Lower lobe of right lung (tissue), 2 donors: ENCODE data around the gene GPBAR1. TPM values are rescaled to one million over a fixed set of nuclear protein-coding genes. Genes with fewer than 3 reads are reported as not detected.
A peak's percentile ranks its signal among the peaks of the same experiment; 100 is the strongest.

Experiments used
- ATAC-seq, 2 donors: fragments of 200-7000 bp; cut with Tn5 transposase; one replicate each; pipeline ENCODE4 v1.9.1; 2020 to 2022; ENCODE audit warnings: mild to moderate bottlenecking in 2 of 2, moderate library complexity in 2 of 2
- DNase-seq: peaks from one replicate; pipeline ENCODE4 v3.0.0-alpha.2; 2020
- H3K27ac ChIP-seq: fragments of 200-600 bp; one replicate; pipeline ENCODE4 v1.8.0; 2022
- H3K27me3 ChIP-seq: fragments of 200-600 bp; one replicate; pipeline ENCODE4 v1.8.0; 2022; ENCODE audit warnings: low read depth
- H3K36me3 ChIP-seq: fragments of 200-600 bp; one replicate; pipeline ENCODE4 v1.8.0; 2022; ENCODE audit warnings: mild to moderate bottlenecking
- H3K4me1 ChIP-seq: fragments of 200-600 bp; one replicate; pipeline ENCODE4 v1.8.0; 2022
- H3K4me3 ChIP-seq: fragments of 200-600 bp; one replicate; pipeline ENCODE4 v1.8.0; 2022; ENCODE audit warnings: mild to moderate bottlenecking
- H3K9me3 ChIP-seq: fragments of 200-600 bp; one replicate; pipeline ENCODE4 v1.8.0; 2022
- intact Hi-C: fragments of 100-400 bp; cut with DNase I; formaldehyde crosslinking; loops from one replicate; pipeline ENCODE4 v1.11.0; 2022
- long read RNA-seq: library from polyadenylated mRNA; unstranded; transcript quantifications from one replicate; pipeline ENCODE4 v2.0.0, GENCODE V29; 2021
- total RNA-seq: library from RNA; stranded (reverse); fragmentation: NEBNext Ultra II Directional; extraction: Animal tissue kit (Norgen Biotek cat#: 25700); gene quantifications from one replicate; pipeline ENCODE4 v1.2.1, GENCODE V29; 2021
- TF ChIP-seq, protein P1 (sequence below): fragments of 200-600 bp; IDR thresholded peaks from one replicate; pipeline ENCODE4 v1.8.0; 2022; ENCODE audit warnings: antibody characterized with exemption, mild to moderate bottlenecking
- donor health status: DM: no; HTN: yes; CAD: no; lungs with severe emphysema.

GPBAR1 gene, protein sequence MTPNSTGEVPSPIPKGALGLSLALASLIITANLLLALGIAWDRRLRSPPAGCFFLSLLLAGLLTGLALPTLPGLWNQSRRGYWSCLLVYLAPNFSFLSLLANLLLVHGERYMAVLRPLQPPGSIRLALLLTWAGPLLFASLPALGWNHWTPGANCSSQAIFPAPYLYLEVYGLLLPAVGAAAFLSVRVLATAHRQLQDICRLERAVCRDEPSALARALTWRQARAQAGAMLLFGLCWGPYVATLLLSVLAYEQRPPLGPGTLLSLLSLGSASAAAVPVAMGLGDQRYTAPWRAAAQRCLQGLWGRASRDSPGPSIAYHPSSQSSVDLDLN
- total RNA-seq, result 4.6 TPM
- long read RNA-seq, partial matches to known transcripts, result 3 of 7 reads
- long read RNA-seq, other reads (novel, unspliced or antisense), result 1 of 7 reads

DNA sequence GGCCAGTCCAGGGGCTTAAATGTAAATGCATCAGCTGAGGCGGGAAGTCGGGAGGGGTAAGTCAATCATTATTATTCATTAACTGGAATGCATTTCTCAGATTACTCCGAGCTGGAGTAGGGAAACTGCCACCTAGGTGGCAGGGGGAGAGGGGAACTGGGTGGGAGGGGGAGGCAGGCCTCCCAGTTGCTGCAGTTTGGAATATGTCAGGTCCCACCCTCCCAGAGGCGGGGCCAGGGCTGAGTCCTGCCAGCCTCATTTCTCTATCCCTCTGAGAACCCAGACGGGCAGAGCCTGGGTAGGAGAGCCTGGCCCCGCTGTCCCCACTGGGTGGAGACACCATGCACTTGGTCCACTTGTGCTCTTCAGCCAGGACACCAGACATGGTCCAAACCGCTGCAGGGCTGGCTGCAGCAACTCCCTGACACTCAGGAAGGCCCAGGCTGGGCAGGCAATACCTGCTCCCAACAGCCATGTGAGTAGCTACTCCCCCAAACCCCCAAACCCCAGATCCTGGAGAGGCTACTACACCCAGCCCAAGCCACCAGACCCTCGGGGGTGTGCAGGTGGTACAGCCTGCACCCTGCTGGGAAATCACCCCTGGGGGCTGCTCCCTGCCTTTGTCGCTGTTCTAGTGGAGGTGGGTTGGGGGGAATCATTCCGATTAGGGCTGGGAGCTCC lies at the start of gene GPBAR1:
Gene GPBAR1, plus strand, starts transcription at position 274 of the 681 bp plus-strand sequence. CDS start 1,710 bp downstream, outside the sequence.
- intact Hi-C loops, result no loop called here
- Histone ChIP-seq H3K27me3 (no peaks in the 10 kb centered on the region), H3K36me3 (peaks cover 49% of the 10 kb centered on the region), H3K4me3 (no peak within 1 kb of the TSS), H3K4me1 (peaks cover 81% of the 10 kb centered on the region), H3K27ac (peak within 1 kb of the TSS; percentile 82), H3K9me3 (no peaks in the 10 kb centered on the region)
- TF ChIP-seq, protein P1, sequence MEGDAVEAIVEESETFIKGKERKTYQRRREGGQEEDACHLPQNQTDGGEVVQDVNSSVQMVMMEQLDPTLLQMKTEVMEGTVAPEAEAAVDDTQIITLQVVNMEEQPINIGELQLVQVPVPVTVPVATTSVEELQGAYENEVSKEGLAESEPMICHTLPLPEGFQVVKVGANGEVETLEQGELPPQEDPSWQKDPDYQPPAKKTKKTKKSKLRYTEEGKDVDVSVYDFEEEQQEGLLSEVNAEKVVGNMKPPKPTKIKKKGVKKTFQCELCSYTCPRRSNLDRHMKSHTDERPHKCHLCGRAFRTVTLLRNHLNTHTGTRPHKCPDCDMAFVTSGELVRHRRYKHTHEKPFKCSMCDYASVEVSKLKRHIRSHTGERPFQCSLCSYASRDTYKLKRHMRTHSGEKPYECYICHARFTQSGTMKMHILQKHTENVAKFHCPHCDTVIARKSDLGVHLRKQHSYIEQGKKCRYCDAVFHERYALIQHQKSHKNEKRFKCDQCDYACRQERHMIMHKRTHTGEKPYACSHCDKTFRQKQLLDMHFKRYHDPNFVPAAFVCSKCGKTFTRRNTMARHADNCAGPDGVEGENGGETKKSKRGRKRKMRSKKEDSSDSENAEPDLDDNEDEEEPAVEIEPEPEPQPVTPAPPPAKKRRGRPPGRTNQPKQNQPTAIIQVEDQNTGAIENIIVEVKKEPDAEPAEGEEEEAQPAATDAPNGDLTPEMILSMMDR, result peak; percentile 10
- peak; percentile 62 for DNase-seq
- ATAC-seq, result peak; percentile 6 to 35

DNA sequence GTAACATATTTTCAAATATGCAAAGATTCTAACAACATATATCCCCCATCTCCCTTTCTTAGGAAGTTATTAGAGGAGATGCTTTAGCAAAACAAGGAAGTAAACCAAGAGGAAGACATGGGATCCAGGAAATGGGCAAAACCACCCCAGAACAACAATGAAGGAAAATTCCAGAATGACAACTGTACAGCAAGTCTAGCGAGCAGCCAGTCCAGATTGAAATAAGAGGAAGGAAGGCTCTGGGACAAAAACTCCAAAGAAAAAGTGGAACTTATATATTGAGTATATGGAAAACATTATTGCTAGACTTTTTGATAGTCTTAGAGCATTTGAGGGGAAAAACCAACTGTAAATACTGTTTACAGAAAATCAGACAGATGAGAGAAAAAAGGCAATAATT lies 46.7 kb upstream of the GPBAR1 start:
- peaks cover 2% of the 10 kb centered on the region for H3K9me3 ChIP-seq
- TF ChIP-seq, protein P1, result no peak
- intact Hi-C loops, result no loop called here
- no peaks in the 10 kb centered on the region for H3K27me3 ChIP-seq
- H3K4me3 ChIP-seq, result no peak overlapping the region
- no peaks in the 10 kb centered on the region for H3K36me3 ChIP-seq
- ATAC-seq (no peak), DNase-seq (no peak)
- peaks cover 15% of the 10 kb centered on the region for H3K4me1 ChIP-seq
- no peak overlapping the region for H3K27ac ChIP-seq

DNA sequence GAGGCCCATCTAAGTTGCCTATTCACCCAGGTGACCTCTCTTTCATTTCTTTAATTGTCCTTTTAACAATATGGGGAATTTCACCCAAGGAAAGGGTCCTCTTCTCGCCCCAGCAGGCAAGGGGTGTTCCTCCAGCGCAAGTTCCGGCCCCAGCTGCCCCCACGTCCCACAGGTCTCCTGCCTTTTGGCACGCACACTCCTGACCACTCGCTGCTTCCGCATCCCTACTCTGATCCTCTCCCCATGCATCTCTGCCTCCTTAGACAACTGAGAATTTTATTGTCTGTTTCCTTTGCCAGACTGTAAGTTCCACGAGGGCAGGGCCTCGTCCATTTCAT lies 44.5 kb upstream of the GPBAR1 start:
- Histone ChIP-seq H3K27me3 (no peaks in the 10 kb centered on the region), H3K9me3 (no peaks in the 10 kb centered on the region), H3K36me3 (peaks cover 8% of the 10 kb centered on the region), H3K27ac (peak overlapping the region; percentile 95), H3K4me3 (peak overlapping the region; percentile 92), H3K4me1 (peaks cover 37% of the 10 kb centered on the region)
- ATAC-seq (no peak), DNase-seq (no peak)
- TF ChIP-seq, protein P1, result no peak
- intact Hi-C loops, result no loop called here

DNA sequence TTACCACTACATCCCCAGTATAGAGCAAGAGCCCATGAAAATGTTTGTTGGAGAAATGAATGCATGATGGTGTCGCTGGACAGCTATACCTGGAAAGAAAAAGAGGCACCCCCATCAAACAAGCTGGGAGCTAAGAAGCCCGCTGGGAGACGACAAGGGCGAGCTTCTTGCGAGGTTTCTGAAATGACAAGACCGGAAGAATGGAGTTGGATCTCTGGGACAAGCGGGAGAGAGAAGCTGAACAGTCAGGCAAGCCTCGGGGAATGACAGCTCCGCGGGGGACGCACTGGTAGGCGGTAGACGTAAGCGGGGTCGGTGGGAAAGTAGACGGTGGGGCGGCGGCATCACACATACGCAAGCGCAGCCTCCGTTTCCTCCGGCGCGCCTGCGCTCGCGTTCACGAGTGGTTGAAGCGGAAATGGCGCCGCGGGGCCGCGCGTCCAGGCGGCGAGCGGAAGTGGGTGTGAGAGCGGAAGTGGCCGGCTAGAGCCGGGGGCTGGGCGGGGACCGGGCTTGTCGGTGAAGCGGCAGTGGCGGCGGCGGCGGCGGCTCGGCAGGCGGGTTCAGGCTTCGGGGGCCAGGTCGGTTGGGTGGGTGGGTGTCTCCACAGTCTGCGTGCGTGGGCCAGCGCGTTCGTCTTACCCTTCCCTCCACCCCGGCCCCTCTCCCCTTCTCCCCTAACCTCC lies 44.0 kb upstream of the GPBAR1 start, which contains the start of gene ARPC2:
Gene ARPC2, plus strand, starts transcription at position 516 of the 686 bp plus-strand sequence. CDS start 282 bp downstream, outside the sequence.
- intact Hi-C loops, result no loop called here
- H3K4me1 ChIP-seq, result peaks cover 42% of the 10 kb centered on the region
- peak; percentile 97 for ATAC-seq

More for the DNA sequence above, 44.0 kb upstream of the GPBAR1 start, which contains the start of gene ARPC2:
- DNase-seq, result peak; percentile 97
- no peaks in the 10 kb centered on the region for H3K27me3 ChIP-seq
- TF ChIP-seq, protein P1, result no peak
- H3K36me3 ChIP-seq, result peaks cover 9% of the 10 kb centered on the region
- peak within 1 kb of the TSS; percentile 92 for H3K4me3 ChIP-seq
- no peaks in the 10 kb centered on the region for H3K9me3 ChIP-seq
- H3K27ac ChIP-seq, result peak within 1 kb of the TSS; percentile 95
